IMR-90 (cell line): ENCODE data around the gene CDH2. TPM values are rescaled to one million over a fixed set of nuclear protein-coding genes. Genes with fewer than 3 reads are reported as not detected.

ENCODE experiments used
- ATAC-seq: fragments of 200-7000 bp; cut with Tn5 transposase; 2 replicates; pipeline ENCODE4 v1.9.1; 2020; ENCODE audit warnings: low read depth, mild to moderate bottlenecking, moderate library complexity
- BruUV-seq: library from RNA; stranded (reverse); fragments of 400-500 nt; replicated peaks from 2 replicates; lab custom pipeline; 2021; lab: Mats Ljungman, UMichigan
- CTCF ChIA-PET: fragments of 300-600 bp; formaldehyde crosslinking; extraction: SDS; loops from one replicate; lab custom pipeline; 2021; ENCODE audit warnings: antibody characterized with exemption; lab: Yijun Ruan, JAX
- POLR2A ChIA-PET: fragments of 300-600 bp; sonication (Branson Sonifier 250); formaldehyde crosslinking; loops from one replicate; lab custom pipeline; 2022; ENCODE audit warnings: antibody characterized with exemption; ENCODE audit not compliant: unreplicated experiment; lab: Charles Lee
- DNase-seq: peaks from one replicate; pipeline ENCODE4 v3.0.0; 2013
- H2AFZ ChIP-seq: replicated peaks from 2 replicates; pipeline ENCODE3; 2013; ENCODE audit warnings: low read length, mild to moderate bottlenecking; ENCODE audit not compliant: poor library complexity
- H2AK5ac ChIP-seq: 2 replicates; pipeline ENCODE4 v1.6.1; 2013; ENCODE audit warnings: low read depth, low read length, inconsistent platforms
- H2AK9ac ChIP-seq: replicated peaks from 2 replicates; pipeline ENCODE3; 2013; ENCODE audit warnings: mild to moderate bottlenecking, low read depth, low read length, moderate library complexity; ENCODE audit not compliant: poor library complexity
- H2BK120ac ChIP-seq: 2 replicates; pipeline ENCODE4 v1.6.1; 2013; ENCODE audit warnings: low read depth, low read length, inconsistent platforms
- H2BK15ac ChIP-seq: 3 replicates; pipeline ENCODE4 v1.6.1; 2013; ENCODE audit warnings: low read depth, low read length, inconsistent platforms
- H2BK20ac ChIP-seq: 2 replicates; pipeline ENCODE4 v1.6.1; 2013; ENCODE audit warnings: low read depth, mild to moderate bottlenecking, inconsistent platforms, low read length, moderate library complexity
- H2BK5ac ChIP-seq: 2 replicates; pipeline ENCODE4 v1.6.1; 2013; ENCODE audit warnings: mild to moderate bottlenecking, low read depth, low read length, inconsistent platforms; ENCODE audit not compliant: poor library complexity, severe bottlenecking
- H3K14ac ChIP-seq: replicated peaks from 2 replicates; pipeline ENCODE4 v1.6.1; 2013; ENCODE audit warnings: low read depth, low read length, inconsistent platforms
- H3K18ac ChIP-seq: 2 replicates; pipeline ENCODE4 v1.6.1; 2013; ENCODE audit warnings: low read depth, low read length, control low read depth
- H3K23ac ChIP-seq: 2 replicates; pipeline ENCODE4 v1.6.1; 2013; ENCODE audit warnings: low read depth, low read length, inconsistent platforms
- H3K27ac ChIP-seq: 2 replicates; pipeline ENCODE4 v1.5.1; 2013; ENCODE audit warnings: mild to moderate bottlenecking, control low read depth, low read length; ENCODE audit not compliant: insufficient read depth
- H3K27me3 ChIP-seq: 2 replicates; pipeline ENCODE4 v1.6.1; 2013; ENCODE audit warnings: low read length; ENCODE audit not compliant: control insufficient read depth, insufficient read depth
- H3K36me3 ChIP-seq: 2 replicates; pipeline ENCODE4 v1.6.1; 2013; ENCODE audit warnings: low read length, mixed read lengths; ENCODE audit not compliant: control insufficient read depth, insufficient read depth
- H3K4ac ChIP-seq: 2 replicates; pipeline ENCODE4 v1.6.1; 2013; ENCODE audit warnings: low read depth, low read length, inconsistent platforms
- H3K4me1 ChIP-seq: 2 replicates; pipeline ENCODE4 v1.6.1; 2013; ENCODE audit warnings: low read length, mixed read lengths; ENCODE audit not compliant: control insufficient read depth, insufficient read depth
- H3K4me2 ChIP-seq: 2 replicates; pipeline ENCODE4 v1.6.1; 2013; ENCODE audit warnings: low read depth, mild to moderate bottlenecking, control low read depth, low read length, moderate library complexity
- H3K4me3 ChIP-seq: 2 replicates; pipeline ENCODE4 v1.5.1; 2013; ENCODE audit warnings: low read depth, mild to moderate bottlenecking, control low read depth, low read length, moderate library complexity; ENCODE audit not compliant: insufficient read depth
- H3K56ac ChIP-seq: 2 replicates; pipeline ENCODE4 v1.6.1; 2013; ENCODE audit warnings: low read length, inconsistent platforms; ENCODE audit not compliant: insufficient read depth; ENCODE audit errors: extremely low read depth
- H3K79me1 ChIP-seq, 2 experiments: 2 replicates each; pipeline ENCODE4 v1.6.1; 2013; ENCODE audit warnings: low read length in 2 of 2, inconsistent platforms in 1 of 2, low read depth in 1 of 2
- H3K9ac ChIP-seq: 2 replicates; pipeline ENCODE4 v1.6.1; 2013; ENCODE audit warnings: low read depth, low read length, control low read depth
- H3K9me1 ChIP-seq: 2 replicates; pipeline ENCODE4 v1.6.1; 2013; ENCODE audit warnings: low read length, inconsistent platforms; ENCODE audit not compliant: insufficient read depth
- H3K9me3 ChIP-seq: 2 replicates; pipeline ENCODE4 v1.6.1; 2013; ENCODE audit warnings: low read length; ENCODE audit not compliant: control insufficient read depth, insufficient read depth
- H4K20me1 ChIP-seq: 2 replicates; pipeline ENCODE4 v1.6.1; 2013; ENCODE audit warnings: low read length, inconsistent platforms; ENCODE audit not compliant: insufficient read depth
- H4K5ac ChIP-seq: 2 replicates; pipeline ENCODE4 v1.6.1; 2013; ENCODE audit warnings: mild to moderate bottlenecking, low read depth, low read length, control low read depth
- H4K8ac ChIP-seq, 2 experiments: 2 replicates each; pipeline ENCODE4 v1.6.1; 2013; ENCODE audit warnings: low read depth in 2 of 2, low read length in 2 of 2, control low read depth in 1 of 2, inconsistent platforms in 1 of 2
- H4K91ac ChIP-seq: 2 replicates; pipeline ENCODE4 v1.6.1; 2013; ENCODE audit warnings: low read depth, low read length, inconsistent platforms; ENCODE audit not compliant: insufficient read depth
- BHLHE40 ChIP-seq: fragments of 150-350 bp; IDR thresholded peaks from 2 replicates; pipeline ENCODE4 v1.6.1; 2016; ENCODE audit warnings: mild to moderate bottlenecking, low read depth, low read length
- CEBPB ChIP-seq: IDR thresholded peaks from 2 replicates; pipeline ENCODE4 v1.6.1; 2012; ENCODE audit warnings: low read depth, low read length, improper control_type of control experiment
- CHD1 ChIP-seq: IDR thresholded peaks from 2 replicates; pipeline ENCODE4 v1.6.1; 2012; ENCODE audit warnings: low read depth, low read length, improper control_type of control experiment
- FOS ChIP-seq: fragments of 150-350 bp; IDR thresholded peaks from 2 replicates; pipeline ENCODE4 v1.6.1; 2016; ENCODE audit warnings: low read depth, low read length
- MAFK ChIP-seq: IDR thresholded peaks from 2 replicates; pipeline ENCODE4 v1.6.1; 2012; ENCODE audit warnings: low read depth, low read length, improper control_type of control experiment
- MAZ ChIP-seq: IDR thresholded peaks from 2 replicates; pipeline ENCODE4 v1.6.1; 2012; ENCODE audit warnings: low read depth, mild to moderate bottlenecking, low read length, improper control_type of control experiment, moderate library complexity, borderline replicate concordance
- MXI1 ChIP-seq: IDR thresholded peaks from 2 replicates; pipeline ENCODE4 v1.6.1; 2012; ENCODE audit warnings: low read depth, mild to moderate bottlenecking, low read length, moderate library complexity, borderline replicate concordance
- NFE2L2 ChIP-seq: fragments of 150-350 bp; IDR thresholded peaks from 2 replicates; pipeline ENCODE4 v1.6.1; 2016; ENCODE audit warnings: low read depth, mild to moderate bottlenecking, low read length
- POLR2A ChIP-seq: IDR thresholded peaks from 2 replicates; pipeline ENCODE4 v1.6.1; 2012; ENCODE audit warnings: mild to moderate bottlenecking, low read depth, low read length
- RAD21 ChIP-seq: IDR thresholded peaks from 2 replicates; pipeline ENCODE4 v1.6.1; 2012; ENCODE audit warnings: low read length, improper control_type of control experiment
- RCOR1 ChIP-seq: IDR thresholded peaks from 2 replicates; pipeline ENCODE4 v1.6.1; 2012; ENCODE audit warnings: mild to moderate bottlenecking, low read length, improper control_type of control experiment; ENCODE audit not compliant: insufficient replicate concordance
- RFX5 ChIP-seq: IDR thresholded peaks from 2 replicates; pipeline ENCODE4 v1.8.0; 2012; ENCODE audit warnings: low read depth, mild to moderate bottlenecking, low read length, moderate library complexity
- SMC3 ChIP-seq: fragments of 150-350 bp; IDR thresholded peaks from 2 replicates; pipeline ENCODE4 v1.6.1; 2016; ENCODE audit warnings: low read depth, mild to moderate bottlenecking, antibody characterized with exemption, low read length, moderate library complexity
- WGBS, 2 experiments: methylation state at CpG; one replicate each; pipeline versions ENCODE4 v1.1.5 to v1.1.7; 2013; ENCODE audit warnings: missing lambda C conversion rate in 2 of 2; ENCODE audit not compliant: insufficient read length in 1 of 2; ENCODE audit errors: extremely low coverage in 2 of 2; 5-methylcytosine and 5-hydroxymethylcytosine counted together
- dilution Hi-C: fragments of 300-500 bp; cut with HindIII; formaldehyde crosslinking; loops from one replicate; pipeline ENCODE4 v1.14.3; 2018; ENCODE audit warnings: low sequenced_read_pairs; ENCODE audit not compliant: unreplicated experiment
- in situ Hi-C: fragments of 300-500 bp; cut with MboI; formaldehyde crosslinking; loops from 3 replicates; pipeline ENCODE4 v1.14.3; 2019; ENCODE audit warnings: low sequenced_read_pairs, inconsistent platforms, mixed read lengths
- intact Hi-C: fragments of 100-400 bp; cut with micrococcal nuclease; formaldehyde crosslinking; loops from 2 replicates; pipeline ENCODE4 v1.10.0; 2022
- polyA plus RNA-seq, 3 experiments: library from polyadenylated mRNA; depleted of rRNA; stranded (reverse); fragments of >200 nt; gene quantifications; 2 replicates each; pipeline ENCODE4 v1.2.3, GENCODE V29; 2012; ENCODE audit warnings: low replicate concordance in 1 of 3
- total RNA-seq: library from RNA; depleted of rRNA; stranded (reverse); fragments of >200 nt; gene quantifications from 2 replicates; pipeline ENCODE4 v1.2.3, GENCODE V29; 2012
- TF ChIP-seq, protein P1 (sequence below): fragments of 150-350 bp; IDR thresholded peaks from 2 replicates; pipeline ENCODE4 v1.6.1; 2016; ENCODE audit warnings: low read depth, mild to moderate bottlenecking, low read length, moderate library complexity, borderline replicate concordance
- TF ChIP-seq, protein P2 (sequence below): conservative IDR thresholded peaks from 2 replicates; pipeline ENCODE4 v1.5.1; 2012; ENCODE audit warnings: mild to moderate bottlenecking, low read depth, low read length, improper control_type of control experiment
- TF ChIP-seq, protein P3 (sequence below): fragments of 150-350 bp; IDR thresholded peaks from 2 replicates; pipeline ENCODE4 v1.6.1; 2017; ENCODE audit warnings: mild to moderate bottlenecking, antibody characterized with exemption, low read length, low read depth

CDH2 gene
- total and polyA plus RNA-seq, 2 of the 4 experiments (the other 2 are of a cell fraction): 55.6 to 111 TPM

DNA sequence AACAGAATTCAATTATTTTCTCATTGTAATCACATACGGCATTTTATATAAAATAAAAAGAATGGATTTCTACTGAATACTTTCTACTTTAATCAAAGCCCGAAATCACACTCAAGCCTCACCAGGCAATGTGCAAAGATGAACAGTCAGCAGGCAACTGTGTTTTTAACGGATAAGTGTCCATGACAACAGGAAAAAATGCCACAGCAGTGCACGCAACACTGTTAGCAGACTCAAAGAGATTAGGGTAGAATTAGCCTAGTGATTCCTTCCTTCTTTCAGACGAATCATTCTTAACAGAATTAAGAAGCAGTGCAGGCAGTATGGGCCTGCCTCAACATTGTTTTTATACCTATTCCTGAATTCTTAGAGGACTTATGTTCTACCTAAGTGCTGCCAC is 135.6 kb downstream of the CDH2 start:
- no peaks in the 10 kb centered on the region for H4K20me1 ChIP-seq
- ATAC-seq (no peak), DNase-seq (peak; percentile 53)
- no peak overlapping the region for H2BK15ac ChIP-seq
- H3K36me3 ChIP-seq: no peaks in the 10 kb centered on the region
- H3K27ac ChIP-seq: no peak overlapping the region
- no peak overlapping the region for H3K56ac ChIP-seq
- no peak overlapping the region for H3K9ac ChIP-seq
- H3K9me1 ChIP-seq: peaks cover 6% of the 10 kb centered on the region
- in situ Hi-C loops: no loop called here
- no peak overlapping the region for H2AK9ac ChIP-seq
- no peak overlapping the region for H3K4ac ChIP-seq
- H2AK5ac ChIP-seq: no peak overlapping the region
- no TSS peak for BruUV-seq
- CTCF ChIA-PET: no interaction called here
- no CpG with 5 or more reads among the region's 5 CpGs for WGBS, 2 experiments
- no peaks in the 10 kb centered on the region for H3K27me3 ChIP-seq
- no peak overlapping the region for H4K91ac ChIP-seq
- H3K9me3 ChIP-seq: no peaks in the 10 kb centered on the region
- H4K5ac ChIP-seq: no peak overlapping the region; the same call in 1 of the 2 replicates
- H3K18ac ChIP-seq: peak overlapping the region; percentile 3; the same call in 1 of the 2 replicates
- H3K14ac ChIP-seq: 0 out of 2 replicates have a peak overlapping the region, but pooled peaks have one; percentile 24
- peaks cover 8 to 35% of the 10 kb centered on the region in 2 experiments; a peak in 3 of 4 replicates for H3K79me1 ChIP-seq
- dilution Hi-C loops: no loop called here
- H3K4me1 ChIP-seq: peaks cover 10% of the 10 kb centered on the region
- H3K4me2 ChIP-seq: no peak overlapping the region
- H4K8ac ChIP-seq: peak overlapping the region in 1 of 2 experiments; percentile 31; a peak in 1 of 4 replicates
- POLR2A ChIA-PET: no interaction called here
- no peak overlapping the region for H2AFZ ChIP-seq
- H3K23ac ChIP-seq: no peak overlapping the region; the same call in 1 of the 2 replicates
- intact Hi-C loops: no loop called here
- 0 out of 2 replicates have a peak overlapping the region, but pooled peaks have one; percentile 5 for H2BK120ac ChIP-seq
- H2BK5ac ChIP-seq: no peak overlapping the region
- H3K4me3 ChIP-seq: no peak overlapping the region
- TF ChIP-seq BHLHE40 (no peak), RFX5 (no peak), RAD21 (no peak), SMC3 (no peak), CHD1 (no peak), MAFK (no peak; the same call in 1 of the 2 replicates), FOS (no peak), RCOR1 (no peak), NFE2L2 (no peak), MAZ (no peak), POLR2A (no peak), MXI1 (no peak), CEBPB (no peak)
- TF ChIP-seq, protein P1, sequence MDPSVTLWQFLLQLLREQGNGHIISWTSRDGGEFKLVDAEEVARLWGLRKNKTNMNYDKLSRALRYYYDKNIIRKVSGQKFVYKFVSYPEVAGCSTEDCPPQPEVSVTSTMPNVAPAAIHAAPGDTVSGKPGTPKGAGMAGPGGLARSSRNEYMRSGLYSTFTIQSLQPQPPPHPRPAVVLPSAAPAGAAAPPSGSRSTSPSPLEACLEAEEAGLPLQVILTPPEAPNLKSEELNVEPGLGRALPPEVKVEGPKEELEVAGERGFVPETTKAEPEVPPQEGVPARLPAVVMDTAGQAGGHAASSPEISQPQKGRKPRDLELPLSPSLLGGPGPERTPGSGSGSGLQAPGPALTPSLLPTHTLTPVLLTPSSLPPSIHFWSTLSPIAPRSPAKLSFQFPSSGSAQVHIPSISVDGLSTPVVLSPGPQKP: no peak
- TF ChIP-seq, protein P2, sequence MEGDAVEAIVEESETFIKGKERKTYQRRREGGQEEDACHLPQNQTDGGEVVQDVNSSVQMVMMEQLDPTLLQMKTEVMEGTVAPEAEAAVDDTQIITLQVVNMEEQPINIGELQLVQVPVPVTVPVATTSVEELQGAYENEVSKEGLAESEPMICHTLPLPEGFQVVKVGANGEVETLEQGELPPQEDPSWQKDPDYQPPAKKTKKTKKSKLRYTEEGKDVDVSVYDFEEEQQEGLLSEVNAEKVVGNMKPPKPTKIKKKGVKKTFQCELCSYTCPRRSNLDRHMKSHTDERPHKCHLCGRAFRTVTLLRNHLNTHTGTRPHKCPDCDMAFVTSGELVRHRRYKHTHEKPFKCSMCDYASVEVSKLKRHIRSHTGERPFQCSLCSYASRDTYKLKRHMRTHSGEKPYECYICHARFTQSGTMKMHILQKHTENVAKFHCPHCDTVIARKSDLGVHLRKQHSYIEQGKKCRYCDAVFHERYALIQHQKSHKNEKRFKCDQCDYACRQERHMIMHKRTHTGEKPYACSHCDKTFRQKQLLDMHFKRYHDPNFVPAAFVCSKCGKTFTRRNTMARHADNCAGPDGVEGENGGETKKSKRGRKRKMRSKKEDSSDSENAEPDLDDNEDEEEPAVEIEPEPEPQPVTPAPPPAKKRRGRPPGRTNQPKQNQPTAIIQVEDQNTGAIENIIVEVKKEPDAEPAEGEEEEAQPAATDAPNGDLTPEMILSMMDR: no peak
- TF ChIP-seq, protein P3, sequence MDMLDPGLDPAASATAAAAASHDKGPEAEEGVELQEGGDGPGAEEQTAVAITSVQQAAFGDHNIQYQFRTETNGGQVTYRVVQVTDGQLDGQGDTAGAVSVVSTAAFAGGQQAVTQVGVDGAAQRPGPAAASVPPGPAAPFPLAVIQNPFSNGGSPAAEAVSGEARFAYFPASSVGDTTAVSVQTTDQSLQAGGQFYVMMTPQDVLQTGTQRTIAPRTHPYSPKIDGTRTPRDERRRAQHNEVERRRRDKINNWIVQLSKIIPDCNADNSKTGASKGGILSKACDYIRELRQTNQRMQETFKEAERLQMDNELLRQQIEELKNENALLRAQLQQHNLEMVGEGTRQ: no peak
- H2BK20ac ChIP-seq: no peak overlapping the region
